H7 (cell line): ENCODE results near the gene CHSY3. TPM values are rescaled to one million over a fixed set of nuclear protein-coding genes. Genes with fewer than 3 reads are reported as not detected.

Experiments used
- DNase-seq: peaks from one replicate; pipeline ENCODE4 v3.0.0; 2012
- H3K27me3 ChIP-seq: 2 replicates; pipeline ENCODE4 v1.6.0; 2011; ENCODE audit warnings: mild to moderate bottlenecking, low read length; ENCODE audit not compliant: control insufficient read depth, insufficient read depth
- H3K36me3 ChIP-seq: replicated peaks from 2 replicates; pipeline ENCODE4 v1.5.1; 2011; ENCODE audit warnings: low read length; ENCODE audit not compliant: control insufficient read depth, insufficient read depth
- H3K4me3 ChIP-seq: 2 replicates; pipeline ENCODE4 v1.5.1; 2011; ENCODE audit warnings: low read depth, mild to moderate bottlenecking, control low read depth, low read length, moderate library complexity; ENCODE audit not compliant: insufficient read depth
- total RNA-seq: library from RNA; depleted of rRNA; stranded (reverse); fragments of >200 nt; shearing (Covaris generic); gene quantifications from 2 replicates; pipeline ENCODE4 v1.2.3, GENCODE V29; 2014; rRNA removed

Gene CHSY3
- 0.55 and 1.1 TPM in 2 replicates for total RNA-seq

GRCh38 chr5:129904102-129904666 lies at the start of gene CHSY3:
CHSY3 (plus strand) TSS chr5:129904465.
- no peaks in the 10 kb centered on the region for H3K36me3 ChIP-seq
- peak within 1 kb of the TSS; percentile 65 for H3K4me3 ChIP-seq
- H3K27me3 ChIP-seq = peaks cover 45% of the 10 kb centered on the region
- peak; percentile 90 for DNase-seq

GRCh38 chr5:129856325-129856724 lies 47.9 kb upstream of the CHSY3 start:
- H3K36me3 ChIP-seq = no peaks in the 10 kb centered on the region
- DNase-seq = no peak
- no peak overlapping the region for H3K4me3 ChIP-seq
- no peaks in the 10 kb centered on the region for H3K27me3 ChIP-seq

GRCh38 chr5:129857116-129857515 lies 47.1 kb upstream of the CHSY3 start:
- H3K4me3 ChIP-seq = no peak overlapping the region
- no peaks in the 10 kb centered on the region for H3K27me3 ChIP-seq
- H3K36me3 ChIP-seq = no peaks in the 10 kb centered on the region
- DNase-seq = no peak

- H3K4me3 ChIP-seq = no peak overlapping the region
- no peak for DNase-seq
Observed at GRCh38 chr5:129858131-129858675, 46.1 kb upstream of the CHSY3 start.

GRCh38 chr5:129884322-129884721 lies 19.9 kb upstream of the CHSY3 start:
- Histone ChIP-seq H3K27me3 (no peaks in the 10 kb centered on the region), H3K36me3 (no peaks in the 10 kb centered on the region), H3K4me3 (no peak overlapping the region)
- no peak for DNase-seq

More at GRCh38 chr5:129858131-129858675, 46.1 kb upstream of the CHSY3 start:
- no peaks in the 10 kb centered on the region for H3K36me3 ChIP-seq
- no peaks in the 10 kb centered on the region for H3K27me3 ChIP-seq

- no peak for DNase-seq
- H3K27me3 ChIP-seq = peaks cover 13% of the 10 kb centered on the region
- no peaks in the 10 kb centered on the region for H3K36me3 ChIP-seq
- no peak overlapping the region for H3K4me3 ChIP-seq
Observed at GRCh38 chr5:129899454-129899853, 4.8 kb upstream of the CHSY3 start.

GRCh38 chr5:129902816-129903215 lies 1.4 kb upstream of the CHSY3 start:
- Histone ChIP-seq H3K36me3 (no peaks in the 10 kb centered on the region), H3K27me3 (peaks cover 43% of the 10 kb centered on the region), H3K4me3 (no peak overlapping the region)
- DNase-seq = no peak

- H3K4me3 ChIP-seq = peak overlapping the region; percentile 65
- no peak for DNase-seq
- no peaks in the 10 kb centered on the region for H3K36me3 ChIP-seq
- peaks cover 45% of the 10 kb centered on the region for H3K27me3 ChIP-seq
Observed at GRCh38 chr5:129903466-129904101, 681 bp upstream of the CHSY3 start.

GRCh38 chr5:129904667-129905472 lies 605 bp downstream of the CHSY3 start:
- Histone ChIP-seq H3K36me3 (no peaks in the 10 kb centered on the region), H3K4me3 (peak overlapping the region; percentile 65), H3K27me3 (peaks cover 45% of the 10 kb centered on the region)
- peak; percentile 72 for DNase-seq

- peaks cover 45% of the 10 kb centered on the region for H3K27me3 ChIP-seq
- peak; percentile 61 for DNase-seq
Observed at GRCh38 chr5:129905473-129906176, 1.4 kb downstream of the CHSY3 start.

GRCh38 chr5:129906177-129906887 lies 2.1 kb downstream of the CHSY3 start:
- peak; percentile 32 for DNase-seq
- Histone ChIP-seq H3K27me3 (peaks cover 45% of the 10 kb centered on the region), H3K4me3 (peak overlapping the region; percentile 65; the same call in 1 of the 2 replicates), H3K36me3 (no peaks in the 10 kb centered on the region)

More at GRCh38 chr5:129905473-129906176, 1.4 kb downstream of the CHSY3 start:
- peak overlapping the region; percentile 65 for H3K4me3 ChIP-seq
- no peaks in the 10 kb centered on the region for H3K36me3 ChIP-seq

- Histone ChIP-seq H3K27me3 (peaks cover 33% of the 10 kb centered on the region), H3K36me3 (no peaks in the 10 kb centered on the region), H3K4me3 (no peak overlapping the region)
- no peak for DNase-seq
Observed at GRCh38 chr5:129909225-129909624, 5.0 kb downstream of the CHSY3 start.

- peaks cover 2% of the 10 kb centered on the region; the same call in 1 of the 2 replicates for H3K27me3 ChIP-seq
- no peak overlapping the region for H3K4me3 ChIP-seq
- no peak for DNase-seq
- H3K36me3 ChIP-seq = no peaks in the 10 kb centered on the region
Observed at GRCh38 chr5:129912601-129913255, 8.5 kb downstream of the CHSY3 start.
